Measurements from ENCODE around the gene PTBP3.
A peak's percentile ranks its signal among the peaks of the same experiment; 100 is the strongest.
"Not testable (repeated sequence)": the region's sequence is repeated elsewhere in the genome, so short reads cannot be mapped to it uniquely, and the experiment has no call there.

Gene PTBP3

GRCh38 chr9:112371060-112371459 lies 37.6 kb upstream of the PTBP3 start:
- in situ Hi-C loops (cut with HindIII; ENCODE audit: low sequenced_read_pairs) = no loop called here
- no peak for DNase-seq (ENCODE audit: low read depth)
- no peak overlapping the region for H3K4me3 ChIP-seq (ENCODE audit: low read depth, low read length)
- TF ChIP-seq, protein P1, sequence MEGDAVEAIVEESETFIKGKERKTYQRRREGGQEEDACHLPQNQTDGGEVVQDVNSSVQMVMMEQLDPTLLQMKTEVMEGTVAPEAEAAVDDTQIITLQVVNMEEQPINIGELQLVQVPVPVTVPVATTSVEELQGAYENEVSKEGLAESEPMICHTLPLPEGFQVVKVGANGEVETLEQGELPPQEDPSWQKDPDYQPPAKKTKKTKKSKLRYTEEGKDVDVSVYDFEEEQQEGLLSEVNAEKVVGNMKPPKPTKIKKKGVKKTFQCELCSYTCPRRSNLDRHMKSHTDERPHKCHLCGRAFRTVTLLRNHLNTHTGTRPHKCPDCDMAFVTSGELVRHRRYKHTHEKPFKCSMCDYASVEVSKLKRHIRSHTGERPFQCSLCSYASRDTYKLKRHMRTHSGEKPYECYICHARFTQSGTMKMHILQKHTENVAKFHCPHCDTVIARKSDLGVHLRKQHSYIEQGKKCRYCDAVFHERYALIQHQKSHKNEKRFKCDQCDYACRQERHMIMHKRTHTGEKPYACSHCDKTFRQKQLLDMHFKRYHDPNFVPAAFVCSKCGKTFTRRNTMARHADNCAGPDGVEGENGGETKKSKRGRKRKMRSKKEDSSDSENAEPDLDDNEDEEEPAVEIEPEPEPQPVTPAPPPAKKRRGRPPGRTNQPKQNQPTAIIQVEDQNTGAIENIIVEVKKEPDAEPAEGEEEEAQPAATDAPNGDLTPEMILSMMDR (IDR thresholded peaks at IDR 0.05; ENCODE audit: low read depth, low read length, missing control alignments) = no peak

GRCh38 chr9:112369817-112370216 lies 36.4 kb upstream of the PTBP3 start:
- in situ Hi-C loops (cut with HindIII; ENCODE audit: low sequenced_read_pairs) = no loop called here
- no peak overlapping the region for H3K4me3 ChIP-seq (ENCODE audit: low read depth, low read length)
- no peak for DNase-seq (ENCODE audit: low read depth)
- TF ChIP-seq, protein P1 (IDR thresholded peaks at IDR 0.05; ENCODE audit: low read depth, low read length, missing control alignments) = no peak

DNA sequence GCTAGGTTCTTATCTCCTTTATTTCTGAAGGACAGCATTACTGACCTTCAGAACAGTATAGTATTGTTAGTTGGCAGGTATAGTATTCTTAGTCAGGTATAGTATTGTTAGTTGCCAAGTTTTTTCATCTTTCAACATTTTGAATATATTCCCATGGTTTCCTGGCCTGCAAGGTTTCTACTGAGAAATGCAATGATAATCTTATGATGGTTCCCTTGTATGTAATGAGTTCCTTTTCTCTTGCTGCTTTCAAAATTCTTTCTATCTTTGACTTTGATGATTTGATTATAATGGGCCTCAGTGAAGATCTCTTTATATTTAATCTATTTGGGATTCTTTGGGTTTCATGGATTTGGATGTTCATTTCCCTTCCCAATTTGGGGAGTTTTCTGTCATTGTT lies 34.0 kb upstream of the PTBP3 start:
- in situ Hi-C loops (cut with HindIII; ENCODE audit: low sequenced_read_pairs) = no loop called here
- DNase-seq (ENCODE audit: low read depth) = no peak
- TF ChIP-seq, protein P1 (IDR thresholded peaks at IDR 0.05; ENCODE audit: low read depth, low read length, missing control alignments) = no peak
- H3K4me3 ChIP-seq (ENCODE audit: low read depth, low read length) = no peak overlapping the region

DNA sequence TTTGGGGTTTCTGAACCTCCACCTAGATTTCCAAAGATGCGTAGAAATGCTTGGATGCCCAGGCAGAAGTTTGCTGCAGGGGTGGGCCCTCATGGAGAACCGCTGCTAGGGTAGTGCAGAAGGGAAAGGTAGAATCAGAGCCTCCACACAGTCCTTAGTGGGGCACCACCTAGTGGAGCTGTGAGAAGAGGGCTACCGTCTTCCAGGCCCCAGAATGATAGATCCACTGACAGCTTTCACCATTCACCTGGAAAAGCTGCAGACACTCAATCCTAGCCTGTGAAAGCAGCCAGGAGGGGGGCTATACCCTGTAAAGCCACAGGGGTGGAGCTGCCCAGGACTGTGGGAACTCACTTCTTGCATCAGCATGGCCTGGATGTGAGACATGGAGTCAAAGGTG lies 33.2 kb upstream of the PTBP3 start:
- in situ Hi-C loops (cut with HindIII; ENCODE audit: low sequenced_read_pairs) = no loop called here
- H3K4me3 ChIP-seq (ENCODE audit: low read depth, low read length) = no peak overlapping the region
- TF ChIP-seq, protein P1 (IDR thresholded peaks at IDR 0.05; ENCODE audit: low read depth, low read length, missing control alignments) = peak; percentile 10
- DNase-seq (ENCODE audit: low read depth) = no peak

DNA sequence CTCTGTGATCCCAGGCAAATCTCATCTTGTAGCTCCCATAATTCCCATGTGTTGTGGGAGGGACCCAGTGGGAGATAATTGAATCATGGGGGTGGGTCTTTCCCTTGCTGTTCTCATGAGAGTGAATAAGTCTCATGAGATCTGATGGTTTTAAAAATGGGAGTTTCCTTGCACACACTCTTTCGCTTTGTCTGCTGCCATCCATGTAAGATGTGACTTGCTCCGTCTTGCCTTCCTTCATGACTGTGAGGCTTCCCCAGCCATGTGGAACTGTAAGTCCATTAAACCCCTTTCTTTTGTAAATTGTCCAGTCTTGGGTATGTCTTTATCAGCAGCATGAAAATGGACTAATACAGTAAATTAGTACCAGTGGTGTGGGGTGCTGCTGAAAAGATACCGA lies 31.8 kb upstream of the PTBP3 start:
- DNase-seq (ENCODE audit: low read depth); H3K4me3 ChIP-seq (ENCODE audit: low read depth, low read length); in situ Hi-C loops (cut with HindIII; ENCODE audit: low sequenced_read_pairs): not testable (repeated sequence)

DNA sequence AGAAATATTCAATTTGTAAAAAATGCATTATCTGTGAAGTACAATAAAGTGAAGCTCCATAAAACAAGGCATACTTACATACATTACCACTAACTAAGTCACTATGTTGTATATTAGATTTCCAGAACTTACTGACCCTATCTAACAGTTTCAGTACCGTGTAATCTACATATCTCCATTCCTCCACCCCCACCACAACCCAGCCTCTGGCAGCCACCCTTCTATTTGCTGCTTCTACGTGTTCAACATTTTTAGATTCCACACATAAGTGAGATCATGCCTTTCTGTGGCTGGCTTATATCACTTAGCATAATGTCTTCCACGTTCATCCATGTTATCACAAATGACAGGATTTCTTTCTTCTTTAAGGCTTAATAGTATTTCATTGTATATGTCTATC lies 31.3 kb upstream of the PTBP3 start:
- no peak for DNase-seq (ENCODE audit: low read depth)
- TF ChIP-seq, protein P1 (IDR thresholded peaks at IDR 0.05; ENCODE audit: low read depth, low read length, missing control alignments) = no peak
- H3K4me3 ChIP-seq (ENCODE audit: low read depth, low read length) = no peak overlapping the region
- in situ Hi-C loops (cut with HindIII; ENCODE audit: low sequenced_read_pairs) = no loop called here

DNA sequence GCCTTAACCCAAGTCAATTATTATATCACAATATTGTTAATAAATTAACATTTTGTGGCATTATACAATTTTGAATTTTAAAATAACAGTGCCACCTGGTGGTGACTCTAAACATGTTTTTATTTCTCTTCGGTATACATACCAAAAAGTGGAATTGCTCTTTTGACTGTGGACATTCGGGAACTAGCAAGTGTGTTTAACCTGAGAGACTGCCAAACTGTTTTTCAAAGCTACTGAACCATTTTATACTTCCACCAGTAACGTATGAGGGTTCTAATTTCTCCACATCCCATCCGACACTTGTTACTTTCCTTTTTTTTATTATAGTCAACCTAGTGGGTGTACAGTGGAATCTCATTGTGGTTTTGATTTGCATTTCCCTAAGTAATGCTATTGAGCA lies 28.2 kb upstream of the PTBP3 start:
- in situ Hi-C loops (cut with HindIII; ENCODE audit: low sequenced_read_pairs) = no loop called here
- DNase-seq (ENCODE audit: low read depth) = peak; percentile 35
- H3K4me3 ChIP-seq (ENCODE audit: low read depth, low read length) = no peak overlapping the region
- TF ChIP-seq, protein P1 (IDR thresholded peaks at IDR 0.05; ENCODE audit: low read depth, low read length, missing control alignments) = no peak
